GM21786 (cell line): Measurements from ENCODE around the gene MGAT5B.

Experiments used
- ATAC-seq: cut with Tn5 transposase; IDR thresholded peaks from one replicate; pipeline ENCODE4 v1.9.1; 2021; ENCODE audit not compliant: unreplicated experiment

MGAT5B gene

GRCh38 chr17:76924345-76925342, 56.4 kb downstream of the MGAT5B start:
- ATAC-seq, result no peak

GRCh38 chr17:76925441-76925891, 57.3 kb downstream of the MGAT5B start:
- no peak for ATAC-seq

GRCh38 chr17:76926237-76926866, 58.1 kb downstream of the MGAT5B start:
- no peak for ATAC-seq

- ATAC-seq, result no peak
Measured at GRCh38 chr17:76927577-76927976, 59.4 kb downstream of the MGAT5B start.

- ATAC-seq, result no peak
Measured at GRCh38 chr17:76927982-76928381, 59.8 kb downstream of the MGAT5B start.

- ATAC-seq, result no peak
Measured at GRCh38 chr17:76929148-76929547, 60.9 kb downstream of the MGAT5B start.

- ATAC-seq, result no peak
Measured at GRCh38 chr17:76929601-76930000, 61.4 kb downstream of the MGAT5B start.

GRCh38 chr17:76930107-76930506, 61.9 kb downstream of the MGAT5B start:
- ATAC-seq, result no peak

GRCh38 chr17:76932402-76933333, 64.5 kb downstream of the MGAT5B start:
- no peak for ATAC-seq

GRCh38 chr17:76934561-76935320, 66.5 kb downstream of the MGAT5B start:
- no peak for ATAC-seq

GRCh38 chr17:76935331-76935730, 67.1 kb downstream of the MGAT5B start:
- no peak for ATAC-seq

- no peak for ATAC-seq
Measured at GRCh38 chr17:76937238-76937637, 69.0 kb downstream of the MGAT5B start.

- no peak for ATAC-seq
Measured at GRCh38 chr17:76938009-76938408, 69.8 kb downstream of the MGAT5B start.

- ATAC-seq, result no peak
Measured at GRCh38 chr17:76940295-76940694, 72.1 kb downstream of the MGAT5B start.

- no peak for ATAC-seq
Measured at GRCh38 chr17:76940738-76941350, 72.6 kb downstream of the MGAT5B start.

- ATAC-seq, result no peak
Measured at GRCh38 chr17:76943202-76943601, 75.0 kb downstream of the MGAT5B start.

- no peak for ATAC-seq
Measured at GRCh38 chr17:76943781-76944213, 75.6 kb downstream of the MGAT5B start.

GRCh38 chr17:76944477-76944876, 76.3 kb downstream of the MGAT5B start:
- ATAC-seq, result no peak

GRCh38 chr17:76946111-76946771, 78.0 kb downstream of the MGAT5B start:
- no peak for ATAC-seq
